ENCODE results near the gene EFHD2. TPM values are rescaled to one million over a fixed set of nuclear protein-coding genes. Genes with fewer than 3 reads are reported as not detected.
A peak's percentile ranks its signal among the peaks of the same experiment; 100 is the strongest.

EFHD2 gene
- total RNA-seq, 2 donors from 2014 or later = 36.7 to 47.6 TPM

DNA sequence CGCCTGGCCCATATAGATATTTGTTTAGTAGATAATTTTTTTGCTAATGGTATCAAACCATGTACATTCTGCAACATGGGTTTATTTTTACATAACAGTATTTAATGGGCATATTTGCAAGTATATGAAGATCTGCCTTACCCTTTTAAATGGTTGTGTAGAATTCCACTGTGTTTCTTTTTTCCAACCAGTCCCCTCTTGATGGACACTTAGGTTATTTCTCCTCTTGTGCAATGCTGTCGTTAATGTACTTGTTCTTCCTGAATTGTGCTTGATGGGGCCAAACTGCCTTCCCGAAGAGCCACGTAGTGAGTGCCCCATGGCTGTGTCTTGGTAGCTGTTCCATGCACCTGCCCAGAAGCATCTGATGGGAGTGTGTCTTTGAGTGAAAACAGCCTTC is 39.4 kb upstream of the EFHD2 start:
- DNase-seq = no peak
- no peak overlapping the region for H3K4me3 Mint-ChIP-seq
- H3K36me3 ChIP-seq (ENCODE audit: control insufficient read depth, insufficient read depth, low read length) = no peaks in the 10 kb centered on the region
- H3K4me1 ChIP-seq (ENCODE audit: control insufficient read depth, insufficient read depth, low read length) = no peaks in the 10 kb centered on the region
- H3K4me1 Mint-ChIP-seq = no peaks in the 10 kb centered on the region
- TF ChIP-seq, protein P1, sequence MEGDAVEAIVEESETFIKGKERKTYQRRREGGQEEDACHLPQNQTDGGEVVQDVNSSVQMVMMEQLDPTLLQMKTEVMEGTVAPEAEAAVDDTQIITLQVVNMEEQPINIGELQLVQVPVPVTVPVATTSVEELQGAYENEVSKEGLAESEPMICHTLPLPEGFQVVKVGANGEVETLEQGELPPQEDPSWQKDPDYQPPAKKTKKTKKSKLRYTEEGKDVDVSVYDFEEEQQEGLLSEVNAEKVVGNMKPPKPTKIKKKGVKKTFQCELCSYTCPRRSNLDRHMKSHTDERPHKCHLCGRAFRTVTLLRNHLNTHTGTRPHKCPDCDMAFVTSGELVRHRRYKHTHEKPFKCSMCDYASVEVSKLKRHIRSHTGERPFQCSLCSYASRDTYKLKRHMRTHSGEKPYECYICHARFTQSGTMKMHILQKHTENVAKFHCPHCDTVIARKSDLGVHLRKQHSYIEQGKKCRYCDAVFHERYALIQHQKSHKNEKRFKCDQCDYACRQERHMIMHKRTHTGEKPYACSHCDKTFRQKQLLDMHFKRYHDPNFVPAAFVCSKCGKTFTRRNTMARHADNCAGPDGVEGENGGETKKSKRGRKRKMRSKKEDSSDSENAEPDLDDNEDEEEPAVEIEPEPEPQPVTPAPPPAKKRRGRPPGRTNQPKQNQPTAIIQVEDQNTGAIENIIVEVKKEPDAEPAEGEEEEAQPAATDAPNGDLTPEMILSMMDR (conservative IDR thresholded peaks at IDR 0.05) = no peak
- no peak overlapping the region for H3K27ac ChIP-seq (ENCODE audit: low read depth, low read length)
- H3K9me3 ChIP-seq (ENCODE audit: control insufficient read depth, low read length) = no peaks in the 10 kb centered on the region
- H3K27me3 Mint-ChIP-seq (ENCODE audit: insufficient read depth) = peaks cover 6% of the 10 kb centered on the region
- H3K9ac ChIP-seq (ENCODE audit: extremely low read depth, low read length, poor library complexity, severe bottlenecking) = no peak overlapping the region
- H3K4me3 ChIP-seq (ENCODE audit: low read length) = no peak overlapping the region
- no peaks in the 10 kb centered on the region for H3K9me3 Mint-ChIP-seq
- 95 to 98% methylated on average over 3 to 4 of the region's 4 CpGs for WGBS, 2 experiments (ENCODE audit: insufficient coverage in 1 of 2, insufficient read length in 1 of 2)
- H3K36me3 Mint-ChIP-seq (ENCODE audit: low read depth) = no peaks in the 10 kb centered on the region
- H3K27ac Mint-ChIP-seq = no peak overlapping the region
- H3K27me3 ChIP-seq (ENCODE audit: control insufficient read depth, insufficient read depth, low read length, poor library complexity, severe bottlenecking) = no peaks in the 10 kb centered on the region

DNA sequence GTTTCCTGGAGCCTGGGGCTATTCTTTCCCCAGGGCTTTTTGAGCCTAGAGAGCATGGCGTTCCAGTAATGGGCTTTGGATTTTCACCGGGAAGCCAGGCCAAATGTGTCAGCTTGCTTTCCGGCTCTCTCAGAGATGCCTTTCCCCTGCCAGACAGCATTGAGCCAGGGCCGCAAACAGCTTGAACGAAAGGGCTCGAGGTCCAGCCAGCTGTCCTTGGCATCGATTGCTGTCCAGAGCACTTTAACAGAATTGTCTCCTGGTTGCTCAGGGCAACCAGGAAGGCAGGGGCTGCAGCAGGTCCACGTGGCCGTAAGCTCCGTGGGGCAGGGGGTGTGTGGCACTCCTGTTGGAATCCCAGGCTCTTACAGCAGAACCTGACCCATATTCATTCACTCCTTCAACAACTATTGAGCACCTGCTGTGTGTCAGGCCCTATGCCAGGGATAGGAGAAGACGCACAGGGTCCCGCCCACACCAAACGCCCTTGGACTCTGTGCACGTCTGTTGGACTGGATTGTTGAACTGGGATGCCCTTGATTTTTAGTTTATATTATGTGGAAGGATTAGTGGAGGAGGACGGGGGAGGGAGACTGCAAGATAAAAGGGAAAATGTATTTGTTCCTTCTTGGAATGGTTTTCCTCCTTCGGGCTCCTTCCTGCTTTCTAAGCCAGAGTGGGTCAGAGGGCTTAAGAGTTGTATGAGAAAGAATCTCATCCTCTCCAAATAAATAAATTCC is 38.7 kb upstream of the EFHD2 start:
- TF ChIP-seq, protein P1 (conservative IDR thresholded peaks at IDR 0.05) = no peak
- Histone ChIP-seq H3K4me3 (ENCODE audit: low read length) (no peak overlapping the region), H3K27ac (ENCODE audit: low read depth, low read length) (no peak overlapping the region), H3K27me3 (ENCODE audit: control insufficient read depth, insufficient read depth, low read length, poor library complexity, severe bottlenecking) (no peaks in the 10 kb centered on the region), H3K4me1 (ENCODE audit: control insufficient read depth, insufficient read depth, low read length) (no peaks in the 10 kb centered on the region), H3K9ac (ENCODE audit: extremely low read depth, low read length, poor library complexity, severe bottlenecking) (no peak overlapping the region), H3K9me3 (ENCODE audit: control insufficient read depth, low read length) (no peaks in the 10 kb centered on the region), H3K36me3 (ENCODE audit: control insufficient read depth, insufficient read depth, low read length) (no peaks in the 10 kb centered on the region)
- Mint-ChIP-seq H3K36me3 (ENCODE audit: low read depth) (no peaks in the 10 kb centered on the region), H3K27me3 (ENCODE audit: insufficient read depth) (peaks cover 6% of the 10 kb centered on the region), H3K4me1 (no peaks in the 10 kb centered on the region), H3K9me3 (no peaks in the 10 kb centered on the region), H3K27ac (no peak overlapping the region), H3K4me3 (no peak overlapping the region)
- DNase-seq = peak; percentile 34
- WGBS, 2 experiments (ENCODE audit: insufficient coverage in 1 of 2, insufficient read length in 1 of 2) = 89 to 95% methylated on average over 13 to 16 of the region's 16 CpGs

DNA sequence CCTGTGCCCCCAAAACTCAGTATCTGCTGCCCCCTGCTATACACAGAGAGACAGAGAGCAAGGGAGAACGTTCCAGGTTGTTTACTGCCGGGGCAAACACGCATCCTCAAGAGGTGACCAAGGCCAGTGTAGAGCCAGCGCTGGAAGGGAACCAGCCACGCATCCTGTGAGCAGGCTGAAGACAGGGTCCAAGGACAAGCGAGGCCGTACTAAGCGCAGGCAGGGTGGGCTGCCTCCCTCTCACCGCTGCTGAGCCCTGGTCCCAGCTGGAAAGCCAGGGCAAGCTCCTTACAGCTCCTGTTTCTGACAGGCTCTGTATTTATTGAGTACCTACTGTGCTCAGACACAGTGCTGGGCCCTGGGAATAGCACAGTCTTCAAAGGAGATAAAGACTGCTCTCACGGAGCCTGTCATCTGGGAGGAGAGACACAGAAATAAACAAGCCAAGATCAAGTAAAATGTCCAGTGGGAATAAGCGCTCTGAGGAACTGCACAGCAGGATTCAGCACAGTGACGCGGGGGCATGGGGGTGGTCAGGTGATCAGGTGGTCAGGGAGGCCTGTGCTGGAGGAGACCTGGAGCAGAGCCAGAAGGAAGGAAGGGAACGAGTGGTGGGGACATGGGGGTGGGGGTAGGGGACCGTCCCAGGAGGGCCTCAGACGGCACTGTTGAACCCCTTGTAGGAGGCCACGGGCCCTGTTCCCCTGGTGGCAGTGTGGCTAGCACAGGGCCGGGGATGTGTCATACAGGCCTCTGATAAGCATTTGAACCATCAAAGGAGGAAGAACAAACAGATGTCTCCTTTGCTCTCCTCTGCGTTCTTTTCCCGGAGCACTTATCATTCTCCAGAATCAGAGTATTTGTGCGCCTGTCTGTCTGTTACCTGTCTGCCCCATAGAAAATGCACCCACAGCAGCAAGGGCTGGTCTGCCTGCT is 37.8 kb upstream of the EFHD2 start:
- H3K27ac Mint-ChIP-seq = no peak overlapping the region
- no peak overlapping the region for H3K27ac ChIP-seq (ENCODE audit: low read depth, low read length)
- H3K4me3 Mint-ChIP-seq = no peak overlapping the region
- TF ChIP-seq, protein P1 (conservative IDR thresholded peaks at IDR 0.05) = no peak
- no peaks in the 10 kb centered on the region for H3K36me3 Mint-ChIP-seq (ENCODE audit: low read depth)
- WGBS, 2 experiments (ENCODE audit: insufficient coverage in 1 of 2, insufficient read length in 1 of 2) = 89 to 91% methylated on average over 19 to 21 of the region's 21 CpGs
- DNase-seq = peak; percentile 42
- no peaks in the 10 kb centered on the region for H3K4me1 ChIP-seq (ENCODE audit: control insufficient read depth, insufficient read depth, low read length)
- peaks cover 6% of the 10 kb centered on the region for H3K27me3 Mint-ChIP-seq (ENCODE audit: insufficient read depth)
- H3K4me1 Mint-ChIP-seq = no peaks in the 10 kb centered on the region
- no peaks in the 10 kb centered on the region for H3K36me3 ChIP-seq (ENCODE audit: control insufficient read depth, insufficient read depth, low read length)
- H3K27me3 ChIP-seq (ENCODE audit: control insufficient read depth, insufficient read depth, low read length, poor library complexity, severe bottlenecking) = no peaks in the 10 kb centered on the region
- no peak overlapping the region for H3K4me3 ChIP-seq (ENCODE audit: low read length)
- no peak overlapping the region for H3K9ac ChIP-seq (ENCODE audit: extremely low read depth, low read length, poor library complexity, severe bottlenecking)
- no peaks in the 10 kb centered on the region for H3K9me3 ChIP-seq (ENCODE audit: control insufficient read depth, low read length)
- H3K9me3 Mint-ChIP-seq = no peaks in the 10 kb centered on the region
